IPS DF 6.9 (cell line): Measurements from ENCODE around the gene DUSP22.

ENCODE experiments used
- DNase-seq: peaks from one replicate; pipeline ENCODE4 v3.0.0-alpha.2; 2013; ENCODE audit warnings: low read depth, low spot score
- H3K27ac ChIP-seq: one replicate; pipeline ENCODE4 v1.5.1; 2013; ENCODE audit warnings: low read length, control low read depth
- H3K27me3 ChIP-seq: 2 replicates; pipeline ENCODE4 v1.6.1; 2013; ENCODE audit warnings: mild to moderate bottlenecking, low read length; ENCODE audit not compliant: control insufficient read depth, insufficient read depth
- H3K36me3 ChIP-seq: 2 replicates; pipeline ENCODE4 v1.6.1; 2013; ENCODE audit warnings: low read length; ENCODE audit not compliant: control insufficient read depth, insufficient read depth
- H3K4me1 ChIP-seq: 2 replicates; pipeline ENCODE4 v1.6.1; 2013; ENCODE audit warnings: low read length; ENCODE audit not compliant: control insufficient read depth, insufficient read depth
- H3K4me3 ChIP-seq: 2 replicates; pipeline ENCODE4 v1.5.1; 2013; ENCODE audit warnings: mild to moderate bottlenecking, low read length
- H3K9me3 ChIP-seq: 2 replicates; pipeline ENCODE4 v1.6.1; 2013; ENCODE audit warnings: low read length, inconsistent platforms; ENCODE audit not compliant: control insufficient read depth, insufficient read depth
- WGBS: extraction: QIAGEN DNeasy Blood & Tissue Kit; methylation state at CpG from one replicate; pipeline ENCODE4 v1.1.7; 2013; ENCODE audit warnings: mixed read lengths, missing lambda C conversion rate; ENCODE audit not compliant: insufficient read length, insufficient coverage; 5-methylcytosine and 5-hydroxymethylcytosine counted together

DUSP22 gene

GRCh38 chr6:354631-355280, 62.5 kb downstream of the DUSP22 start:
- WGBS = no CpG with 5 or more reads among the region's 15 CpGs
- H3K27ac ChIP-seq = no peak overlapping the region

GRCh38 chr6:355373-356208, 63.3 kb downstream of the DUSP22 start:
- DNase-seq = no peak
- Histone ChIP-seq H3K4me1 (peaks cover 2% of the 10 kb centered on the region; the same call in 1 of the 2 replicates), H3K27me3 (no peaks in the 10 kb centered on the region), H3K9me3 (no peaks in the 10 kb centered on the region), H3K36me3 (no peaks in the 10 kb centered on the region), H3K27ac (no peak overlapping the region), H3K4me3 (no peak overlapping the region)
- no CpG with 5 or more reads among the region's 9 CpGs for WGBS

More at GRCh38 chr6:354631-355280, 62.5 kb downstream of the DUSP22 start:
- H3K36me3 ChIP-seq = no peaks in the 10 kb centered on the region
- H3K4me3 ChIP-seq = no peak overlapping the region
- H3K27me3 ChIP-seq = no peaks in the 10 kb centered on the region
- DNase-seq = no peak
- no peaks in the 10 kb centered on the region for H3K9me3 ChIP-seq
- peaks cover 2% of the 10 kb centered on the region; the same call in 1 of the 2 replicates for H3K4me1 ChIP-seq

- DNase-seq = no peak
- no peak overlapping the region for H3K4me3 ChIP-seq
- no peaks in the 10 kb centered on the region for H3K36me3 ChIP-seq
- no peak overlapping the region for H3K27ac ChIP-seq
- no peaks in the 10 kb centered on the region for H3K4me1 ChIP-seq
- H3K9me3 ChIP-seq = no peaks in the 10 kb centered on the region
- no CpG with 5 or more reads among the region's 11 CpGs for WGBS
- no peaks in the 10 kb centered on the region for H3K27me3 ChIP-seq
Observed at GRCh38 chr6:356828-357251, 64.6 kb downstream of the DUSP22 start.

- no peaks in the 10 kb centered on the region for H3K4me1 ChIP-seq
- no CpG with 5 or more reads among the region's 12 CpGs for WGBS
- H3K27me3 ChIP-seq = no peaks in the 10 kb centered on the region
- DNase-seq = no peak
- no peaks in the 10 kb centered on the region for H3K9me3 ChIP-seq
- H3K27ac ChIP-seq = no peak overlapping the region
- no peaks in the 10 kb centered on the region for H3K36me3 ChIP-seq
- H3K4me3 ChIP-seq = no peak overlapping the region
Observed at GRCh38 chr6:357261-357790, 65.0 kb downstream of the DUSP22 start.

GRCh38 chr6:357791-358341, 65.6 kb downstream of the DUSP22 start:
- H3K4me3 ChIP-seq = no peak overlapping the region
- no peaks in the 10 kb centered on the region for H3K36me3 ChIP-seq
- H3K27me3 ChIP-seq = no peaks in the 10 kb centered on the region

GRCh38 chr6:358432-358831, 66.1 kb downstream of the DUSP22 start:
- no peaks in the 10 kb centered on the region for H3K4me1 ChIP-seq
- H3K36me3 ChIP-seq = no peaks in the 10 kb centered on the region
- no peaks in the 10 kb centered on the region for H3K27me3 ChIP-seq
- H3K27ac ChIP-seq = no peak overlapping the region
- H3K4me3 ChIP-seq = no peak overlapping the region
- DNase-seq = no peak
- WGBS = no CpG with 5 or more reads among the region's 4 CpGs
- H3K9me3 ChIP-seq = no peaks in the 10 kb centered on the region

More at GRCh38 chr6:357791-358341, 65.6 kb downstream of the DUSP22 start:
- H3K4me1 ChIP-seq = no peaks in the 10 kb centered on the region
- H3K27ac ChIP-seq = no peak overlapping the region
- WGBS = no CpG with 5 or more reads among the region's 13 CpGs
- H3K9me3 ChIP-seq = no peaks in the 10 kb centered on the region
- no peak for DNase-seq

GRCh38 chr6:358847-359246, 66.6 kb downstream of the DUSP22 start:
- WGBS = no CpG with 5 or more reads among the region's 8 CpGs
- no peaks in the 10 kb centered on the region for H3K9me3 ChIP-seq
- H3K4me3 ChIP-seq = no peak overlapping the region
- DNase-seq = no peak
- no peak overlapping the region for H3K27ac ChIP-seq
- H3K27me3 ChIP-seq = no peaks in the 10 kb centered on the region
- no peaks in the 10 kb centered on the region for H3K36me3 ChIP-seq
- no peaks in the 10 kb centered on the region for H3K4me1 ChIP-seq

GRCh38 chr6:359261-360035, 67.2 kb downstream of the DUSP22 start:
- Histone ChIP-seq H3K27ac (no peak overlapping the region), H3K27me3 (no peaks in the 10 kb centered on the region), H3K4me3 (no peak overlapping the region), H3K4me1 (no peaks in the 10 kb centered on the region), H3K36me3 (no peaks in the 10 kb centered on the region), H3K9me3 (no peaks in the 10 kb centered on the region)
- WGBS = no CpG with 5 or more reads among the region's 20 CpGs
- no peak for DNase-seq

GRCh38 chr6:360349-360748, 68.1 kb downstream of the DUSP22 start:
- no peak for DNase-seq
- H3K4me3 ChIP-seq = no peak overlapping the region
- no peaks in the 10 kb centered on the region for H3K9me3 ChIP-seq
- no peaks in the 10 kb centered on the region for H3K4me1 ChIP-seq
- H3K27ac ChIP-seq = no peak overlapping the region
- H3K36me3 ChIP-seq = no peaks in the 10 kb centered on the region
- WGBS = no CpG with 5 or more reads among the region's 5 CpGs
- H3K27me3 ChIP-seq = no peaks in the 10 kb centered on the region
